Measurements from ENCODE around the gene PAPPA. TPM values are rescaled to one million over a fixed set of nuclear protein-coding genes. Genes with fewer than 3 reads are reported as not detected.

Gene PAPPA
- polyA plus RNA-seq, 1 donor from 2014 or later: 0.04 TPM

DNA sequence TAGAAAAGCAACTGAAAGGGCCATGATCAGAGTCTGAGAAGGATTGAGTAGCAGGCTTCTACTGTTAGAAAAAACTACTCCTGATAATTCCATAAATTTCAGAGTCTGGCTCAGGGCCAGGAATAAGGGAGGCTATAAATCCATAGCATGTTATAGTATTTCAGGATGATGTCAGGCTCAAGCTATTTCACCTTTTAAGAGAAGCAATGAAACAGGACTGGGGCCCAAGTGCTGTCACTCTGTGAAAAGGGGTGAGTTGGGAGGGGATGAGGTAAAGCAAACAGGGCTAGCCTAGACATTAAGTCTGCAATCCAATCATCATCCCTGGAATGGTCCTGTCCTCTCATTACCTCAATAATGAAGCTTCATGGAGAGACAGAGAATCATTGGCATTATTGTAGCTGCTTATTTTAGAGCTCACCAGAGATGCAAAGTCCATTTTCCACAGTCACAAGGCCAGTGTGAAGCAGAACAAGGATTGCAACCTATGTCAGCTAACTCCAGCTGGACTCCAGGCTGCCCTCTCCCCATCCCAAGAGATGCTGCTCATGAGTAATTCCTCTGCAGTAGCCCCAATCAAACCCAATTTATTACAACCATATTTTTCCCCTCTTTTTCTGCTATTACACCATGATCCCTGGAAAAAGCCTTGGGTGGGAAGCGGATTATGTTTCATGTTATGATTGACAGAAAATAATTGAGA lies 56.0 kb downstream of the PAPPA start:
- no peaks in the 10 kb centered on the region for H3K4me1 Mint-ChIP-seq

DNA sequence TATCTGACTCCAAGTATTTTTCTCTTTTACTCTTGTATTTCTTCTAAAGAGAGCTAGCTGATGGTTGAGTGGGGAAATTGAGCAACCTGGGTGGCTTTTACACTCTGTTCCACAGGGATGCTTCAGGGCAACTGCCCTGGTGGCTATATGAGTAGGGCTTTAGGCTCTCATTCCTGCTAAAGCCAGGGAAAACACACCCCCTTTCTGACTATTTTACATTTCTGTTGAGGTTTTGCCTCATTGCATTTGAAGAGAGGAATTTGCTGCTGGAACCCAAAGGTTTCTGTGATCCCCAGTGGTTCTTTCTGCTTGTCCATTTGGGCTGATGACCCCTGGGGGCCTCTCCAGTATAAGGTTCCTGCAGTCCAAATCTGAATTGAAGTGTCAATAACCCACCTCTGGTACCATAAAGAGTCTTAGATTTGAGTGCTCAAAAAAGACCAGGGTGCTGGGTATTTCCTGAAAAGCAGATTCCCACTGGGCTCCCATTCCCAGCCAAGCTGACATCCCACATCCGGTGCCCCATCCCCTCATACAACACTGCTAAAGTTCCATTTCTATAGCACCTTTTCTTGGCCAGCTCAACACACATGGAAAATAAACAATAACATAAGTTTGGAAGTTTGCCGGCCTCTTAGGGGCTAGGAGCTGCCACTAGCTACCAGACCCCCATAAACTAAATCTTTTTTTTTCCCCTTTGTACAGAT lies 59.5 kb downstream of the PAPPA start:
- no peaks in the 10 kb centered on the region for H3K4me1 Mint-ChIP-seq
- peaks cover 0 to 5% (median 0%) of the 10 kb centered on the region in 3 donors for H3K9me3 Mint-ChIP-seq
- no peaks in the 10 kb centered on the region for H3K27me3 Mint-ChIP-seq
- H3K36me3 Mint-ChIP-seq: no peaks in the 10 kb centered on the region
- H3K4me3 Mint-ChIP-seq: no peak overlapping the region
- no peak overlapping the region for H3K27ac Mint-ChIP-seq

More for the DNA sequence above, 56.0 kb downstream of the PAPPA start:
- no peaks in the 10 kb centered on the region for H3K36me3 Mint-ChIP-seq
- no peak overlapping the region for H3K4me3 Mint-ChIP-seq
- H3K27me3 Mint-ChIP-seq: no peaks in the 10 kb centered on the region
- H3K27ac Mint-ChIP-seq: no peak overlapping the region
- H3K9me3 Mint-ChIP-seq: peaks cover 0 to 6% (median 2%) of the 10 kb centered on the region in 3 donors

DNA sequence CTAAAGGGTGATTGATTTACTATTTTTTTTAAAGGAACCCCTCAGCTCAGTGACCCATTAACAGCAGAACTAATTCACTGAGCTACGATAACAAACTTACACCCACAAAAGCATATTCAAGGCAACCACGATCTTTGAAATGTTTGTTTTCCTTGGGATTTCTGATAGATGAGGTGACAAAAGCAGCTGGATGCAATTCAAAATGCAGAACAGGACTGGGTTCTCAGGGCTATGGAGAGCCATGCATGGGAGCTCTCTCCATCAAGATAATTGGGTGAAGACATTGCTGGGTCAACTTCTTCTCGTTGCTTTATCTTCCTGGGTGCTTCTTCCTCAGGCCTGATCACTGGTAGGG lies 60.1 kb downstream of the PAPPA start:
- Mint-ChIP-seq H3K4me1 (no peaks in the 10 kb centered on the region), H3K27ac (no peak overlapping the region), H3K27me3 (no peaks in the 10 kb centered on the region), H3K4me3 (no peak overlapping the region), H3K36me3 (no peaks in the 10 kb centered on the region), H3K9me3 (peaks cover 0 to 5% (median 0%) of the 10 kb centered on the region in 3 donors)

- H3K9me3 Mint-ChIP-seq: peaks cover 0 to 5% (median 4%) of the 10 kb centered on the region in 3 donors
- H3K27me3 Mint-ChIP-seq: peaks cover 2% of the 10 kb centered on the region
- no peak overlapping the region for H3K4me3 Mint-ChIP-seq
- no peaks in the 10 kb centered on the region for H3K36me3 Mint-ChIP-seq
- H3K27ac Mint-ChIP-seq: no peak overlapping the region
- peaks cover 0 to 2% (median 0%) of the 10 kb centered on the region in 3 donors for H3K4me1 Mint-ChIP-seq
Measured at GRCh38 chr9:116218399-116218798, 64.8 kb downstream of the PAPPA start.

- H3K4me1 Mint-ChIP-seq: peaks cover 0 to 2% (median 0%) of the 10 kb centered on the region in 3 donors
Measured at GRCh38 chr9:116219686-116220085, 66.1 kb downstream of the PAPPA start.

GRCh38 chr9:116223926-116224325 lies 70.3 kb downstream of the PAPPA start:
- Mint-ChIP-seq H3K27me3 (peaks cover 2% of the 10 kb centered on the region), H3K36me3 (no peaks in the 10 kb centered on the region), H3K4me3 (no peak overlapping the region), H3K4me1 (peaks cover 0 to 2% (median 0%) of the 10 kb centered on the region in 3 donors), H3K9me3 (peaks cover 0 to 7% (median 3%) of the 10 kb centered on the region in 3 donors), H3K27ac (peak overlapping the region in 1 of 3 donors; percentile 61)

More at GRCh38 chr9:116219686-116220085, 66.1 kb downstream of the PAPPA start:
- Mint-ChIP-seq H3K9me3 (peaks cover 0 to 5% (median 2%) of the 10 kb centered on the region in 3 donors), H3K36me3 (no peaks in the 10 kb centered on the region), H3K27me3 (peaks cover 2% of the 10 kb centered on the region), H3K4me3 (no peak overlapping the region), H3K27ac (no peak overlapping the region)

DNA sequence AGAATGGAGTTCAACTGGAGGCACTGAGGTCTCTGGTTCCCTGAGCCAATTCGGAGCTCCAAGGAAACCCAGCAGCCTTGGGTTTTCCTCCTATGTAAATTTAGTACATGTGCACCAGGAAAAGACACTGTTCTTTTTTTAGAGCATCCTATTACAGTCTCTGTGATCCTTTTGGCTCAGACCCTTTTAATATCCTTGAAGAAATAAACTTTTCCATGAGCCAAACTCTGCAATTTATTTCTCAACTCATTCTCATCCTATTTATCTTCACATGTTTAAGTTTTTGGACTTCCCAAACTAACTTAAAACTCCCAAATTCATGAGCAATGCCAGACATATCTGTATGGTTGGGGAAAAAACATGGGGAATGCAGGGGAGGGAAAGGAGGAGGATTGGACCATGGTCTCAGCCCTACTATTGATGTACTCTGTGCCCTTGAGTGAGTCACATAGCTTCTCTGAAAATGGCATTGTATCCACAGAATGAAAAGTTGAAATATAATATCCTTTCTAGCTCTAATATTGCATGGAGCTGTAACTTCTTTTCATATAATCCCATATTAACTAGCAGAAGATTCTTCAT lies 76.6 kb downstream of the PAPPA start:
- Mint-ChIP-seq H3K27ac (no peak overlapping the region), H3K36me3 (no peaks in the 10 kb centered on the region), H3K4me3 (no peak overlapping the region), H3K27me3 (peaks cover 4% of the 10 kb centered on the region), H3K4me1 (no peaks in the 10 kb centered on the region), H3K9me3 (peaks cover 0 to 3% (median 3%) of the 10 kb centered on the region in 3 donors)

DNA sequence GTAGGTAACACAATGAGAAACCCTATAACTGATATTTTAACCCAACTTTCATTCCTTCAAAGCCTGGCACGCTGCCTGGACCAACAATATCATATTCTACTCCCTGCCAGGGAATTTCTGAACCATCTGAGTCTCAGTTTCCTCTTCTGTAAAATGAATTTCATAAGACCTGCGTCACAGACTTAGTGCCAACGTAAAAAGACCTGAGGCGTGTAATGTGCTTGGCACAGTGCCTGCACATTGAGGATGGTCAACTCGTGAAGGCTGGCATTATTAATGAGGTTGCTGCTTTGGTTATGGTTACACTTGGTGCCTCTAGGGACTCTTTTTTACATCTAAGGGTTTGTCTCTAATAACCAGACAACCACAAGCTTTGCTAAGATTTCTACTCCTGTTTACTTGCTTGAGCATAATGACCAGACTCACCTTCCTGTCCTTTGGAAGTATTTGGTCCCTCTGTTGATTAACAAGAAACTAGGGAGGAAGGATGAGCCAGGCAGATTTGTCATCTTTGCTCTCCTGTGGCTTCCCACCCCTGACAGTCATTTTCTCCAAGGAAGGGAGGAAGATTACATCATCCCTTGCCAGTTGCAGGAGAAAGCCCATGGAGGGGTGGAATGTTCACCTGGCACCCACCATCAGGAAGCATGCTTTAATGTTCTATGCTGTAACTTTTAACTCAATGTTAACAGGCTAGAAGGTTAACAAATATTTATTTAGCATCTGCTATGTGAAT lies 79.0 kb downstream of the PAPPA start:
- Mint-ChIP-seq H3K4me1 (no peaks in the 10 kb centered on the region), H3K9me3 (peaks cover 0 to 4% (median 3%) of the 10 kb centered on the region in 3 donors), H3K36me3 (peaks cover 1% of the 10 kb centered on the region), H3K27ac (no peak overlapping the region), H3K4me3 (no peak overlapping the region), H3K27me3 (peaks cover 6% of the 10 kb centered on the region)

GRCh38 chr9:116233160-116233530 lies 79.6 kb downstream of the PAPPA start:
- Mint-ChIP-seq H3K27ac (no peak overlapping the region), H3K27me3 (peaks cover 6% of the 10 kb centered on the region), H3K4me3 (no peak overlapping the region), H3K36me3 (peaks cover 1% of the 10 kb centered on the region), H3K9me3 (peaks cover 0 to 4% (median 3%) of the 10 kb centered on the region in 3 donors), H3K4me1 (no peaks in the 10 kb centered on the region)

DNA sequence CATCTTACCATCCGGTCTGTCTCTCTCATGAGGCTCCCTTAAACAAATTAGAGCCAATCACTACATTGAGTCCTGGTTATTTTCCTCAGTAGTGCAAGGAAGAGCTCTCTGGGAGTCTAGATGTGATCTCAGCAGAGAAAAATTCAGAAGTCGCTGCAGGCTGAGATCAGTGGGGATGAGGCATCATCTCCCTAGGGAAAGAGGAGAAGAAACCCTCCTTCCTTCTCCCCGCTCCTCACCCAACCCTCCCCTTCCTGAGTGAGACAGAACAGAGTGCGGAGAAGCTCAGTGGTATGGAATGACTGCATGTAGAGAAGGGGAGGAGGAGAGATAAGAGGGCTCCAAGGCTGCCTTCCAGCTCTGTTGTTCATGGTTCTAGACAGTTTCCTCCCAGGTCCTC lies 80.5 kb downstream of the PAPPA start:
- H3K27me3 Mint-ChIP-seq: peaks cover 6% of the 10 kb centered on the region
- peaks cover 1% of the 10 kb centered on the region for H3K36me3 Mint-ChIP-seq
- H3K4me1 Mint-ChIP-seq: no peaks in the 10 kb centered on the region
- no peak overlapping the region for H3K4me3 Mint-ChIP-seq
- no peak overlapping the region for H3K27ac Mint-ChIP-seq
- H3K9me3 Mint-ChIP-seq: peaks cover 0 to 4% (median 3%) of the 10 kb centered on the region in 3 donors

DNA sequence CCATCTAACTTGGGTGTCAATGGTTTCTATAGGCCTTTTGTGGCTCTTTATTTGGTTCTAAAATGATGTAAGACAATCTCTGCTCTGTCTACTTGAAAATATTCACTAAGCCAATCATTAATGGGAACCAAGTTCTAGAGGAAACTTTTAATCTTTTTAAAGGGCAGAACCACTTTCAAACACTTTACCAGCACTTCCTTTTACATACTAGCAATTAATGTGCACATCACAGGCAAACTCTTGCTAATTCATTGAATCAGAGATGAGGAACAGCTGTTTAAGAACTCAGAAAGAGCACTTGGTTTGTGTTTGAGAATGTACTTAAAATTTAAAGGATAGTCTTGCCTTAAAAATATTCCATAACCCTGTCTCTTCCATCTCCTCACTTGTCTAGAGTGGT lies 83.4 kb downstream of the PAPPA start:
- H3K4me1 Mint-ChIP-seq: no peaks in the 10 kb centered on the region
- H3K4me3 Mint-ChIP-seq: no peak overlapping the region
- H3K27ac Mint-ChIP-seq: no peak overlapping the region
- peaks cover 8% of the 10 kb centered on the region for H3K27me3 Mint-ChIP-seq
- peaks cover 0 to 4% (median 0%) of the 10 kb centered on the region in 3 donors for H3K9me3 Mint-ChIP-seq
- peaks cover 1% of the 10 kb centered on the region for H3K36me3 Mint-ChIP-seq

- Mint-ChIP-seq H3K27me3 (peaks cover 8% of the 10 kb centered on the region), H3K4me3 (no peak overlapping the region), H3K27ac (no peak overlapping the region), H3K36me3 (peaks cover 1% of the 10 kb centered on the region), H3K9me3 (peaks cover 0 to 6% (median 0%) of the 10 kb centered on the region in 3 donors), H3K4me1 (no peaks in the 10 kb centered on the region)
Measured at GRCh38 chr9:116237456-116237855, 83.9 kb downstream of the PAPPA start.

GRCh38 chr9:116238225-116238624 lies 84.6 kb downstream of the PAPPA start:
- Mint-ChIP-seq H3K27ac (no peak overlapping the region), H3K36me3 (peaks cover 1% of the 10 kb centered on the region), H3K4me3 (no peak overlapping the region), H3K4me1 (no peaks in the 10 kb centered on the region), H3K9me3 (peaks cover 0 to 6% (median 0%) of the 10 kb centered on the region in 3 donors), H3K27me3 (peaks cover 8% of the 10 kb centered on the region)

DNA sequence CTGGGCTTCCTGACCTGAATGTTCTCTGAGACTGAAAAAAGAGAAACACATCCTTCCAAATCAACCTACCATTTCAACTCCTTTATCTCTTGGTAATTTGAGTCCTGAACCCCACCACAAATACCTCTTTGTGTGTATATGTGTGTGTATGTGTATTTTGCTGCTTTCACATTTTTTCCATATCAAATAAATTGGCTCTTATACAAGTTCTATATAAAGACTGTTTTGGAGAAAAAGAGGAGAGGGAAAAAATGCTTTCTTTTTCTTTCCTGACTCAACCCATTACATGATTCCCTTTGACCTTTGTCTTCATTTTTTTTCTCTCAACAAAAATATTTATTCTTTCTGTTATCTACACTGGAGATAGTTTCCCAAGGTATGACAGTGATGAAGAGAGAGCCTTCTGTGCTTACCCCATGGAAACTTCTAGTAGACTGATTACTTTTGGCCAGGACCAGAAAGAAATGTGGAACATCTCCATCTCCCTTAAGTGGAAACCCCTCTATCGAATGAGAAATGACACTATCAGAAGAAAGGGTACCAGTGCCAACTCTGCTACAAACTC lies 85.3 kb downstream of the PAPPA start:
- no peak overlapping the region for H3K4me3 Mint-ChIP-seq
- no peaks in the 10 kb centered on the region for H3K4me1 Mint-ChIP-seq
- no peak overlapping the region for H3K27ac Mint-ChIP-seq
- peaks cover 0 to 6% (median 0%) of the 10 kb centered on the region in 3 donors for H3K9me3 Mint-ChIP-seq
- H3K27me3 Mint-ChIP-seq: peaks cover 8% of the 10 kb centered on the region
- peaks cover 1% of the 10 kb centered on the region for H3K36me3 Mint-ChIP-seq
